Measurements from ENCODE around the gene RAB5B.
"Not testable (repeated sequence)": the region's sequence is repeated elsewhere in the genome, so short reads cannot be mapped to it uniquely, and the experiment has no call there.

The RAB5B gene

DNA sequence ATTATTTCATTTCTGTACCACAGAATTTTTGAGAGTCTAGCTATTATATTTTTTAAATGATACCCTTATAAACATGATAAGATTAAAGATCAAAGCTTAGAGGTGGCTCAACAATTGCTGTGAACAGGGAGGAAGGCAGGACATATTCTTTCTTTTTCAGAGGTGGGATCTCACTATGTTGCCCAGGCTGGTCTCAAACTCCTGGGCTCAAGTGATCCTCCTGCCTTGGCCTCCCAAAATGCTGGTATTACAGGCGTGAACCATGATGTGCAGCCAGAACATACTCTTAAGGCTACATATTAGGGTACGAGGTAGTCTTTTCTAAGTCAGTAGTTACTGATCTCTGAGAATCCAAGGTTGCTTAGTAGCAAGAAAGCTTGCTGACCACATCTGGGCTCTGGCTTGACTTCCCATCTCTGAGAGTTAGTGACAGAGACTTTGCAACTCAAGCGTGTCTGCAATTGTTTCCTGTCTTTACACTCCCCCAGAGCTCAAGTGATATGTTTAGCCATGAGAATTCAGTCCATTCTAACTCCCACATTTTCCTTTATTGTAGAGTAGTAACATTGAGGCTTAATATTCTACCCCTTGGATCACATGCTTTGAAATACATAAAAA, 8.6 kb downstream of the RAB5B start:
- H3K36me3 ChIP-seq (ENCODE audit: control insufficient read depth in 1 of 2, insufficient read depth in 2 of 2, low read length in 2 of 2), result peaks cover 10 to 39% of the 10 kb centered on the region in 2 donors
- no peak overlapping the region for H3K9ac ChIP-seq (ENCODE audit: low read depth in 1 of 2, low read length in 2 of 2)
- no peaks in the 10 kb centered on the region for H3K9me3 ChIP-seq (ENCODE audit: control insufficient read depth in 1 of 2, low read length in 2 of 2)
- no peak overlapping the region for H3K4me3 ChIP-seq (ENCODE audit: low read depth in 1 of 2, low read length in 2 of 2)
- H3K4me1 ChIP-seq (ENCODE audit: control insufficient read depth in 1 of 2, insufficient read depth in 2 of 2, low read length in 2 of 2), result peaks cover 0 to 2% of the 10 kb centered on the region in 2 donors
- no peaks in the 10 kb centered on the region for H3K27me3 ChIP-seq (ENCODE audit: control insufficient read depth in 1 of 2, insufficient read depth in 2 of 2, low read length in 2 of 2)
- no peak overlapping the region for H3K27ac ChIP-seq (ENCODE audit: low read depth, low read length)

DNA sequence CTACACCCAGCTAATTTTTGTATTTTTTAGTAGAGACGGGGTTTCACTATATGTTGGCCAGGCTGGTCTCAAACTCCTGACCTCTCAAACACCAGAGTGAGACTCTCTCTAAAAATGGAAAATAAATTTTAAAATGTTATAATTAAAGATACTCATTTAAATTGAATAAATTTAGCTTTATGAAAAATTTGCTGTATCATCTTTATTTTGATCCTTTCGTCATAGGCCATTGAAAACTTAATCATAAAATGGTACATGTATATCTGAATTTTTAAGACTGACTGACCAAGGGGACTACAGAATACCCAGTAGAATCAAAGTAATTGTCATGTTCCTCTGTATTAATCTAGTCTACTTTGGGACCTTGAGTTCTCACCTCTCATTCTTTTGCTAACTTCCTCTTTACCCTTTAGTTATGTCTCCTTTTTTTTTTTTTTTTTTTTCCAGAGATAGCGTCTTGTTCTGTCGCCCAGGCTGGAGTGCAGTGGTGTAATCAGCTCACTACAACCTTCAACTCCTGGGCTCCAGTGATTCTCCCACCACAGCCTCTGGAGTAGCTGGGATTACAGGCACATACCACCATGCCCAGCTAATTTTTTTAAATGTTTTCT, 9.5 kb downstream of the RAB5B start:
- Histone ChIP-seq H3K36me3 (ENCODE audit: control insufficient read depth in 1 of 2, insufficient read depth in 2 of 2, low read length in 2 of 2) (peaks cover 10 to 45% of the 10 kb centered on the region in 2 donors), H3K9me3 (ENCODE audit: control insufficient read depth in 1 of 2, low read length in 2 of 2) (no peaks in the 10 kb centered on the region), H3K27me3 (ENCODE audit: control insufficient read depth in 1 of 2, insufficient read depth in 2 of 2, low read length in 2 of 2) (no peaks in the 10 kb centered on the region), H3K27ac (ENCODE audit: low read depth, low read length) (no peak overlapping the region), H3K4me1 (ENCODE audit: control insufficient read depth in 1 of 2, insufficient read depth in 2 of 2, low read length in 2 of 2) (no peaks in the 10 kb centered on the region), H3K4me3 (ENCODE audit: low read depth in 1 of 2, low read length in 2 of 2) (no peak overlapping the region), H3K9ac (ENCODE audit: low read depth in 1 of 2, low read length in 2 of 2) (no peak overlapping the region)

DNA sequence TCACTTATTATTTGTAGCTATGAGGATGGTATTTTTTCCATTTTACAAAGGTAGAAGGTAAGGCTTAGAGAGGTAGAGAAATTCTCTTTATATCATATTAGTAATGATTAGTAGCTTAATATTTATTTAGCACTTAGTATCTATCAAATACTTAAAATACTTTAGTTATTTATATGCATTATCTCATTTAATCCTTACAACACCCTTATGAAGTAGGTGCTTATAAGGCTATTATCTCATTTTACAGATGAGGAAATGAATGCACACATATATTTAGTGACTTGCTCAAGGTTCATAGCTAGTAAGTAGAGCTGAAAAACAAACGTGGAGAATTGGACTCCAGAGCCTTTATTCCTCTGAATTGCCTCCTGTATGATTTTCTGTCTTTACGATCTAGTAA, 11.0 kb downstream of the RAB5B start:
- Histone ChIP-seq H3K36me3 (ENCODE audit: control insufficient read depth in 1 of 2, insufficient read depth in 2 of 2, low read length in 2 of 2) (peaks cover 17 to 51% of the 10 kb centered on the region in 2 donors), H3K4me3 (ENCODE audit: low read depth in 1 of 2, low read length in 2 of 2) (no peak overlapping the region)

DNA sequence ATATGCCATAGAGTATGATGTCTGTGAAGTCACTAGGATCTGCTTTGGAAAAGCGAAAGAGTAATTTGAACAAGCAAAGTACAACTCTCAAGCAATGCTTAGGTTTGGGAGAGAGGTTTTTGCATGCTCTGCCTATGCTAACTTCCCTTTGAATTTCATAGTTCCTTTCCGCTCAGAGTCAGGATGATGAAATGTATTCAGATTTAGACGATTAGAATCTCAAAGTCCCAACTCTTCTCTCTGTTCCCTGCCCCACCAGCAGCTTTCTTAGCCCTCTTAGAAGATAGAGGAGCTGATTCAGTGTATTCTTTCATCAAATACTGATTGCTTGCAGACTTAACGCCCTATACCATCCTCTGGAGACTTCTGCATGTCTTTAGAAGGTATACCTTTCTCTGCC, 11.5 kb downstream of the RAB5B start:
- no peak overlapping the region for H3K4me3 ChIP-seq (ENCODE audit: low read depth in 1 of 2, low read length in 2 of 2)
- H3K9me3 ChIP-seq (ENCODE audit: control insufficient read depth in 1 of 2, low read length in 2 of 2), result no peaks in the 10 kb centered on the region
- H3K27ac ChIP-seq (ENCODE audit: low read depth, low read length), result no peak overlapping the region
- H3K9ac ChIP-seq (ENCODE audit: low read depth in 1 of 2, low read length in 2 of 2), result no peak overlapping the region
- H3K4me1 ChIP-seq (ENCODE audit: control insufficient read depth in 1 of 2, insufficient read depth in 2 of 2, low read length in 2 of 2), result no peaks in the 10 kb centered on the region
- no peaks in the 10 kb centered on the region for H3K27me3 ChIP-seq (ENCODE audit: control insufficient read depth in 1 of 2, insufficient read depth in 2 of 2, low read length in 2 of 2)
- H3K36me3 ChIP-seq (ENCODE audit: control insufficient read depth in 1 of 2, insufficient read depth in 2 of 2, low read length in 2 of 2), result peaks cover 18 to 52% of the 10 kb centered on the region in 2 donors

More for the DNA sequence above, 11.0 kb downstream of the RAB5B start:
- H3K4me1 ChIP-seq (ENCODE audit: control insufficient read depth in 1 of 2, insufficient read depth in 2 of 2, low read length in 2 of 2), result no peaks in the 10 kb centered on the region
- H3K9me3 ChIP-seq (ENCODE audit: control insufficient read depth in 1 of 2, low read length in 2 of 2), result no peaks in the 10 kb centered on the region
- H3K27me3 ChIP-seq (ENCODE audit: control insufficient read depth in 1 of 2, insufficient read depth in 2 of 2, low read length in 2 of 2), result no peaks in the 10 kb centered on the region
- no peak overlapping the region for H3K9ac ChIP-seq (ENCODE audit: low read depth in 1 of 2, low read length in 2 of 2)
- no peak overlapping the region for H3K27ac ChIP-seq (ENCODE audit: low read depth, low read length)

DNA sequence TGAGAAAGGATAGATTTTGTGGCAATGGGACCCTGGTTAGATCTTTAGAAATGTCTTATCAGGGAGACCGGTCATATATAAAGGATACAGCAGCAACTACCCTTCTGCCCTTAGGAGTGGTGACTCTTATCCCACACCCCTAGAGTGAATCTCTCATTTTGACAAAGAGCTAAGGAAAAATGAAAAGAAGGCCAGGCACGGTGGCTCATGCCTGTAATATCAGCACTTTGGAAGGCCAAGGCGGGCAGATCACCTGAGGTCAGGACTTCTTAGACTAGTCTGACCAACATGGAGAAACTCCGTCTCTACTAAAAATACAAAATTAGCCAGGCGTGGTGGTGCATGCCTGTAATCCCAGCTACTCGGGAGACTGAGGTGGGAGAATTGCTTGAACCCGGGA, 12.1 kb downstream of the RAB5B start:
- peaks cover 19 to 56% of the 10 kb centered on the region in 2 donors for H3K36me3 ChIP-seq (ENCODE audit: control insufficient read depth in 1 of 2, insufficient read depth in 2 of 2, low read length in 2 of 2)
- not testable (repeated sequence) for H3K4me1 ChIP-seq (ENCODE audit: control insufficient read depth in 1 of 2, insufficient read depth in 2 of 2, low read length in 2 of 2); H3K4me3 ChIP-seq (ENCODE audit: low read depth in 1 of 2, low read length in 2 of 2)

DNA sequence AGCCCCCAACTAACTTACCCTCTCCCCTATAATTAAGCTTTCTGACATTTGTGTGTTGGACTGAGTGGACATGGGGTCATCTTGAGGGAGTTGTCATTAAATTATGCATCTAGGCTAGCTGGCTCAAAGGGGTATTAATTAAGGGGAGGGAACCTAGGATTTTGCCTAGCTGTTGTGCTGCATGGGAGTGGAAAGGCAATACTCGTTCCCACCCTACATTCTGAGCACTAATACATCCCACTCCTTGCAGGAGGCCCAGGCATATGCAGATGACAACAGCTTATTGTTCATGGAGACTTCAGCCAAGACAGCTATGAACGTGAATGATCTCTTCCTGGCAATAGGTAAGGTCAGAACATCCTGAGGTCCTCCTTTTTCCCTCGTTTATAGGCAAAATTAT, 17.2 kb downstream of the RAB5B start:
- H3K4me3 ChIP-seq (ENCODE audit: low read depth in 1 of 2, low read length in 2 of 2), result no peak overlapping the region
- H3K9ac ChIP-seq (ENCODE audit: low read depth in 1 of 2, low read length in 2 of 2), result no peak overlapping the region
- H3K27me3 ChIP-seq (ENCODE audit: control insufficient read depth in 1 of 2, insufficient read depth in 2 of 2, low read length in 2 of 2), result no peaks in the 10 kb centered on the region
- peaks cover 22 to 30% of the 10 kb centered on the region in 2 donors for H3K4me1 ChIP-seq (ENCODE audit: control insufficient read depth in 1 of 2, insufficient read depth in 2 of 2, low read length in 2 of 2)
- H3K9me3 ChIP-seq (ENCODE audit: control insufficient read depth in 1 of 2, low read length in 2 of 2), result no peaks in the 10 kb centered on the region
- no peak overlapping the region for H3K27ac ChIP-seq (ENCODE audit: low read depth, low read length)
- H3K36me3 ChIP-seq (ENCODE audit: control insufficient read depth in 1 of 2, insufficient read depth in 2 of 2, low read length in 2 of 2), result peaks cover 29 to 64% of the 10 kb centered on the region in 2 donors

More for the DNA sequence above, 12.1 kb downstream of the RAB5B start:
- not testable (repeated sequence) for H3K9me3 ChIP-seq (ENCODE audit: control insufficient read depth in 1 of 2, low read length in 2 of 2); H3K9ac ChIP-seq (ENCODE audit: low read depth in 1 of 2, low read length in 2 of 2); H3K27me3 ChIP-seq (ENCODE audit: control insufficient read depth in 1 of 2, insufficient read depth in 2 of 2, low read length in 2 of 2); H3K27ac ChIP-seq (ENCODE audit: low read depth, low read length)

DNA sequence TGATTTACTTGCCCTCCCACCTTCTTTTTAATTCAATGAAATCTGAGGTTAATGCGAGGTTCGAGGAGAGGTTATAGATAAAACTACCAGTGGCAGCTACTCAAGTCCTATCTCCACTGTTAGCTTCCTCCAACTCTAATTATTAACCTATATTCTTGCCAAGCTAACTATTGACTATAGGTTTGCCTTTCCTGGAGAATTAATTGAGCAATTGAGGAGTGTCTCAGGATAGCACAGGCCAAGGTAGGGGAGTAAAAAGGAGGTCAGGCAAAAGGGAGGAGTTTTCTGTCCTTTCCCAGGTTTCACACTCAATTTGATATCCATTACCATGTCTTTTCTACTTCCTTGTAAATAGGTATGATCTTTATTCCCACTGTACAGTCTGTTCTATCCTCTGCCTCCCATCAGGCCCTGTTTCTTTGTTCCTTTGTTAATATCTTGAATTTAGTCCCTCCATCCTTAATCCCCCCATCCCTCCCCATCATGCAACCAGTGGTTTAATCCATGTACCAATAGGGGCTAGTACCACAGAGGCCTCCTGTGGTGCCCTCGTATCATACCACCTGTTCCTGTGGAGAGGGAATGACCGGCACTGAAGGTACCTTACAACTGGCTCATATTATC, 19.5 kb downstream of the RAB5B start:
- H3K36me3 ChIP-seq (ENCODE audit: control insufficient read depth in 1 of 2, insufficient read depth in 2 of 2, low read length in 2 of 2), result peaks cover 29 to 52% of the 10 kb centered on the region in 2 donors

DNA sequence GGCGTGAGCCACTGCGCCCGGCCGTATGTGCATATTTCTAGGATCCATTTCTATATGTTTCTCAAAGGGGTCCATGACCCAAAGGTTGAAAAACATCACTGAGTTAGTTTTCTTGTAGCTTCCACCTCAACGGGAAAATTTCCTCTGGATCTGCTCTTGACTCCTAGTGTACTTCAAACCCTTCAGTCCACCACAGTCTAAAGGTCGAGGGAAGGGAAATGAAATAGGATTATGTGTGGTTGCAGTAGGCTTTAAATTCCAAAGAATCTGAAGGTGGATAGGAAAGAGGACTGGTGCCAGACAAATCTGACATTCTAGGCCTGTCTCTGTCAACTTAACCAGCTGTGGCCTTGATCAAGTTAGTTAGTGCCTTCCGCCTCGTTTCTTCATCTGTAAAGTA, 21.5 kb downstream of the RAB5B start:
- no peaks in the 10 kb centered on the region for H3K27me3 ChIP-seq (ENCODE audit: control insufficient read depth in 1 of 2, insufficient read depth in 2 of 2, low read length in 2 of 2)
- H3K27ac ChIP-seq (ENCODE audit: low read depth, low read length), result no peak overlapping the region
- H3K9me3 ChIP-seq (ENCODE audit: control insufficient read depth in 1 of 2, low read length in 2 of 2), result no peaks in the 10 kb centered on the region
- H3K4me1 ChIP-seq (ENCODE audit: control insufficient read depth in 1 of 2, insufficient read depth in 2 of 2, low read length in 2 of 2), result peaks cover 33 to 39% of the 10 kb centered on the region in 2 donors
- H3K9ac ChIP-seq (ENCODE audit: low read depth in 1 of 2, low read length in 2 of 2), result peak overlapping the region in 1 of 2 donors; percentile 32
- H3K4me3 ChIP-seq (ENCODE audit: low read depth in 1 of 2, low read length in 2 of 2), result no peak overlapping the region
- H3K36me3 ChIP-seq (ENCODE audit: control insufficient read depth in 1 of 2, insufficient read depth in 2 of 2, low read length in 2 of 2), result peaks cover 22 to 38% of the 10 kb centered on the region in 2 donors

More for the DNA sequence above, 19.5 kb downstream of the RAB5B start:
- H3K4me1 ChIP-seq (ENCODE audit: control insufficient read depth in 1 of 2, insufficient read depth in 2 of 2, low read length in 2 of 2), result peaks cover 33 to 37% of the 10 kb centered on the region in 2 donors
- peak overlapping the region in 1 of 2 donors; percentile 32 for H3K4me3 ChIP-seq (ENCODE audit: low read depth in 1 of 2, low read length in 2 of 2)
- no peaks in the 10 kb centered on the region for H3K9me3 ChIP-seq (ENCODE audit: control insufficient read depth in 1 of 2, low read length in 2 of 2)
- H3K9ac ChIP-seq (ENCODE audit: low read depth in 1 of 2, low read length in 2 of 2), result no peak overlapping the region
- H3K27me3 ChIP-seq (ENCODE audit: control insufficient read depth in 1 of 2, insufficient read depth in 2 of 2, low read length in 2 of 2), result no peaks in the 10 kb centered on the region
- H3K27ac ChIP-seq (ENCODE audit: low read depth, low read length), result no peak overlapping the region

DNA sequence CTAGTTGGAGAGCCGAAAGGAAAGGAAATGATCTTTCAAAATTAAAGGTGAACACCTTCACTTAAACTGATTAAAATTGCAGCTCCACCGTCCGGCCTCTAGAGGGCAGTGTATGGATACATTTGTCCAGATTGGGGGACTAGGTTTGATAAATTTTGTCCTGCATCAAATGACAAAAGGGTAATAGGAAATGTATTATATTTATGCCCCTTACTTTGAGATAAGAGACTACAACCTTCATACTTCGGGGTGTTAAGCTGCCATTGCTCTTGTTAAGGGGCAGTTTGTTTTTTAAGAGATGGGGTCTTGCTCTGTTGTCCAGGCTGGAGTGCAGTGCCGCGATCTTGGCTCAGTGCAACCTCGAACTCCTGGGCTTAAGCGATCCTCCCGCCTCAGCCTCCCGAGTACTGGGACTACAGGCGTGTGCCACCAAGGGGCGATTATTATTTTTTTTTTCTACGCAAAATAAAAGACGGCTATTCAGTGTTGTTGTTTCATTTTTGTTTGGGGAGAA, 22.4 kb downstream of the RAB5B start:
- Histone ChIP-seq H3K9me3 (ENCODE audit: control insufficient read depth in 1 of 2, low read length in 2 of 2) (no peaks in the 10 kb centered on the region), H3K4me1 (ENCODE audit: control insufficient read depth in 1 of 2, insufficient read depth in 2 of 2, low read length in 2 of 2) (peaks cover 34 to 39% of the 10 kb centered on the region in 2 donors), H3K27me3 (ENCODE audit: control insufficient read depth in 1 of 2, insufficient read depth in 2 of 2, low read length in 2 of 2) (no peaks in the 10 kb centered on the region), H3K4me3 (ENCODE audit: low read depth in 1 of 2, low read length in 2 of 2) (peak overlapping the region; percentile 97 to 98), H3K9ac (ENCODE audit: low read depth in 1 of 2, low read length in 2 of 2) (peak overlapping the region; percentile 73 to 89), H3K36me3 (ENCODE audit: control insufficient read depth in 1 of 2, insufficient read depth in 2 of 2, low read length in 2 of 2) (peaks cover 15 to 29% of the 10 kb centered on the region in 2 donors), H3K27ac (ENCODE audit: low read depth, low read length) (peak overlapping the region; percentile 63)
